A673 (cell line): Measurements from ENCODE around the gene DCTN3.

ENCODE experiments used
- EZH2 ChIP-seq: fragments of 200-600 bp; sonication (generic); IDR thresholded peaks from 2 replicates; pipeline ENCODE4 v1.6.1; 2017; ENCODE audit warnings: borderline replicate concordance, low read depth, mild to moderate bottlenecking, mixed read lengths, antibody characterized with exemption, low read length; ENCODE audit not compliant: poor library complexity, severe bottlenecking
- TF ChIP-seq, protein P1 (sequence below): fragments of 300-800, 200-600 bp; sonication (generic); conservative IDR thresholded peaks from 2 replicates; pipeline ENCODE4 v1.5.1; 2017; ENCODE audit warnings: low read depth, mild to moderate bottlenecking, antibody characterized with exemption, low read length, moderate library complexity, mixed read lengths

DNA sequence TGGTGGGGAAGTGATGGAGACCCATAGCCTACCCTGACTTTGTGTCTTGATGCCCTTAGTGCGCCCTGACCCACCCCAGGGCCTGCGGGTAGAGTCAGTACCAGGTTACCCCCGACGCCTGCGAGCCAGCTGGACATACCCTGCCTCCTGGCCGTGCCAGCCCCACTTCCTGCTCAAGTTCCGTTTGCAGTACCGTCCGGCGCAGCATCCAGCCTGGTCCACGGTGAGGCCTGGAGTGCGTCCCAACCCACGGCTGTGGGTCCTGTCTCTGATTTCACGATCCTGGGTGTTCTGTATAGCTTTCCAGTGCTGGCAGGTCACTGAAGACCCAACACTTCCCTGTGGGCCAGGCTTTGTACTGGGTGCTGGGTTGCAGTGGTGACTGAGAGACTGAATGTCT, 38.2 kb upstream of the DCTN3 start:
- TF ChIP-seq, protein P1, sequence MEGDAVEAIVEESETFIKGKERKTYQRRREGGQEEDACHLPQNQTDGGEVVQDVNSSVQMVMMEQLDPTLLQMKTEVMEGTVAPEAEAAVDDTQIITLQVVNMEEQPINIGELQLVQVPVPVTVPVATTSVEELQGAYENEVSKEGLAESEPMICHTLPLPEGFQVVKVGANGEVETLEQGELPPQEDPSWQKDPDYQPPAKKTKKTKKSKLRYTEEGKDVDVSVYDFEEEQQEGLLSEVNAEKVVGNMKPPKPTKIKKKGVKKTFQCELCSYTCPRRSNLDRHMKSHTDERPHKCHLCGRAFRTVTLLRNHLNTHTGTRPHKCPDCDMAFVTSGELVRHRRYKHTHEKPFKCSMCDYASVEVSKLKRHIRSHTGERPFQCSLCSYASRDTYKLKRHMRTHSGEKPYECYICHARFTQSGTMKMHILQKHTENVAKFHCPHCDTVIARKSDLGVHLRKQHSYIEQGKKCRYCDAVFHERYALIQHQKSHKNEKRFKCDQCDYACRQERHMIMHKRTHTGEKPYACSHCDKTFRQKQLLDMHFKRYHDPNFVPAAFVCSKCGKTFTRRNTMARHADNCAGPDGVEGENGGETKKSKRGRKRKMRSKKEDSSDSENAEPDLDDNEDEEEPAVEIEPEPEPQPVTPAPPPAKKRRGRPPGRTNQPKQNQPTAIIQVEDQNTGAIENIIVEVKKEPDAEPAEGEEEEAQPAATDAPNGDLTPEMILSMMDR, result no peak
- TF ChIP-seq EZH2, result no peak
